Natural killer cell (primary cell): ENCODE data around the gene WHRN. TPM values are rescaled to one million over a fixed set of nuclear protein-coding genes. Genes with fewer than 3 reads are reported as not detected.

Experiments used
- ATAC-seq, 3 donors: fragments of 150-1000 bp in 2 of 3; fragments of 200-7000 bp in 1 of 3; cut with Tn5 transposase; 1 replicate in 1 of 3; 2 replicates in 2 of 3; pipeline ENCODE4 v1.10.0; 2021; ENCODE audit warnings: mild to moderate bottlenecking in 2 of 3, moderate library complexity in 2 of 3
- DNase-seq, 2 donors: peaks; one replicate each; pipeline versions ENCODE4 v3.0.0 to v3.0.0-alpha.2; 2013 to 2021; ENCODE audit warnings: mixed read lengths in 1 of 2
- H3K27ac ChIP-seq: one replicate; pipeline ENCODE4 v1.5.1; 2013; ENCODE audit warnings: mild to moderate bottlenecking, low read length
- H3K27me3 ChIP-seq: one replicate; pipeline ENCODE4 v1.6.1; 2013; ENCODE audit warnings: low read length; ENCODE audit not compliant: control insufficient read depth, insufficient read depth
- H3K36me3 ChIP-seq: one replicate; pipeline ENCODE4 v1.6.1; 2013; ENCODE audit warnings: low read length; ENCODE audit not compliant: control insufficient read depth, insufficient read depth
- H3K4me1 ChIP-seq: one replicate; pipeline ENCODE4 v1.6.1; 2013; ENCODE audit warnings: low read length; ENCODE audit not compliant: control insufficient read depth, insufficient read depth
- H3K4me3 ChIP-seq: one replicate; pipeline ENCODE4 v1.5.1; 2013; ENCODE audit warnings: low read length
- H3K9me3 ChIP-seq: one replicate; pipeline ENCODE4 v1.6.1; 2013; ENCODE audit warnings: low read length; ENCODE audit not compliant: control insufficient read depth, insufficient read depth
- H3K27ac Mint-ChIP-seq, 2 donors: one replicate each; pipeline ENCODE4 v1.8.0; 2022; ENCODE audit warnings: mild to moderate bottlenecking in 2 of 2, mixed read lengths in 2 of 2, moderate library complexity in 1 of 2
- H3K27me3 Mint-ChIP-seq, 2 donors: one replicate each; pipeline ENCODE4 v1.8.0; 2022; ENCODE audit warnings: low read depth in 2 of 2, mixed read lengths in 2 of 2
- H3K36me3 Mint-ChIP-seq: one replicate; pipeline ENCODE4 v1.8.0; 2022; ENCODE audit warnings: mixed read lengths
- H3K4me1 Mint-ChIP-seq, 2 donors: one replicate each; pipeline ENCODE4 v1.8.0; 2022; ENCODE audit warnings: mixed read lengths in 2 of 2
- H3K4me3 Mint-ChIP-seq: one replicate; pipeline ENCODE4 v1.8.0; 2022; ENCODE audit warnings: mild to moderate bottlenecking, moderate library complexity, mixed read lengths
- H3K9me3 Mint-ChIP-seq, 2 donors: one replicate each; pipeline ENCODE4 v1.8.0; 2022; ENCODE audit warnings: mixed read lengths in 2 of 2
- WGBS: methylation state at CpG from one replicate; pipeline ENCODE4 v1.1.7; 2013; ENCODE audit warnings: missing lambda C conversion rate; ENCODE audit not compliant: insufficient coverage; 5-methylcytosine and 5-hydroxymethylcytosine counted together
- intact Hi-C: fragments of 100-400 bp; cut with micrococcal nuclease; formaldehyde crosslinking; loops from one replicate; pipeline ENCODE4 v1.14.2; 2022
- total RNA-seq, 4 donors: library from RNA; stranded (reverse); fragments of 120-200 nt in 1 of 4; gene quantifications; one replicate each; pipeline versions ENCODE4 v1.2.3 to v1.2.4, GENCODE V29; 2013 to 2022
- TF ChIP-seq, protein P1 (sequence below): fragments of 200-600 bp; IDR thresholded peaks from one replicate; pipeline ENCODE4 v1.8.0; 2022; ENCODE audit warnings: antibody characterized with exemption

WHRN gene
- total RNA-seq, 3 donors from 2014 or later (not counting 1 experiment from before 2014, with no cell fraction given): 29.8 to 90.6 (median 36.8) TPM

DNA sequence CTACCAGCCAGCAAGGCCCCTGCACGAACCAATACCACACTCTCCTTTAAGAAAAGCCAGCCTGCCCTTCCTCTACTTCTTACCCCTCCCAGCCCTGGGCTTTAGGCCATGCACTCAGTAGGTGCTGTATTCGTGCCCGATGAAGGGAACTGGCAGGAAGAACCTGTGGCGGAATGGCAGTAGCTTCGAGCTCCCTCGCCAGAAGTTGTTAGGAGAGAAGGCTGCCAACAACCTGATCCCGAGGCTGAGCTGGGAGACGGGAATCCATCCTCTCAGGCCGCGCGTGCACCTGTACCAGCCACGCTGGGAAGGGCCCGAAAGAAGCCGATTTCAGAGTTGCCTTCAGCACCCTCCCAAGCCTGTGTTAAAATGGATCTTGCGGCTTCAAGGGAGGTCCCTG is 72.2 kb downstream of the WHRN start:
- Mint-ChIP-seq H3K27me3 (peaks cover 2 to 7% of the 10 kb centered on the region in 2 donors), H3K4me3 (no peak overlapping the region), H3K4me1 (peaks cover 0 to 4% of the 10 kb centered on the region in 2 donors), H3K36me3 (no peaks in the 10 kb centered on the region), H3K9me3 (no peaks in the 10 kb centered on the region), H3K27ac (no peak overlapping the region)
- Histone ChIP-seq H3K4me1 (no peaks in the 10 kb centered on the region), H3K36me3 (no peaks in the 10 kb centered on the region), H3K27ac (no peak overlapping the region), H3K27me3 (no peaks in the 10 kb centered on the region), H3K4me3 (no peak overlapping the region), H3K9me3 (no peaks in the 10 kb centered on the region)
- 93% methylated on average over 14 of the region's 15 CpGs for WGBS
- intact Hi-C loops: no loop called here
- TF ChIP-seq, protein P1, sequence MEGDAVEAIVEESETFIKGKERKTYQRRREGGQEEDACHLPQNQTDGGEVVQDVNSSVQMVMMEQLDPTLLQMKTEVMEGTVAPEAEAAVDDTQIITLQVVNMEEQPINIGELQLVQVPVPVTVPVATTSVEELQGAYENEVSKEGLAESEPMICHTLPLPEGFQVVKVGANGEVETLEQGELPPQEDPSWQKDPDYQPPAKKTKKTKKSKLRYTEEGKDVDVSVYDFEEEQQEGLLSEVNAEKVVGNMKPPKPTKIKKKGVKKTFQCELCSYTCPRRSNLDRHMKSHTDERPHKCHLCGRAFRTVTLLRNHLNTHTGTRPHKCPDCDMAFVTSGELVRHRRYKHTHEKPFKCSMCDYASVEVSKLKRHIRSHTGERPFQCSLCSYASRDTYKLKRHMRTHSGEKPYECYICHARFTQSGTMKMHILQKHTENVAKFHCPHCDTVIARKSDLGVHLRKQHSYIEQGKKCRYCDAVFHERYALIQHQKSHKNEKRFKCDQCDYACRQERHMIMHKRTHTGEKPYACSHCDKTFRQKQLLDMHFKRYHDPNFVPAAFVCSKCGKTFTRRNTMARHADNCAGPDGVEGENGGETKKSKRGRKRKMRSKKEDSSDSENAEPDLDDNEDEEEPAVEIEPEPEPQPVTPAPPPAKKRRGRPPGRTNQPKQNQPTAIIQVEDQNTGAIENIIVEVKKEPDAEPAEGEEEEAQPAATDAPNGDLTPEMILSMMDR: no peak
- no peak for ATAC-seq
- DNase-seq: no peak

DNA sequence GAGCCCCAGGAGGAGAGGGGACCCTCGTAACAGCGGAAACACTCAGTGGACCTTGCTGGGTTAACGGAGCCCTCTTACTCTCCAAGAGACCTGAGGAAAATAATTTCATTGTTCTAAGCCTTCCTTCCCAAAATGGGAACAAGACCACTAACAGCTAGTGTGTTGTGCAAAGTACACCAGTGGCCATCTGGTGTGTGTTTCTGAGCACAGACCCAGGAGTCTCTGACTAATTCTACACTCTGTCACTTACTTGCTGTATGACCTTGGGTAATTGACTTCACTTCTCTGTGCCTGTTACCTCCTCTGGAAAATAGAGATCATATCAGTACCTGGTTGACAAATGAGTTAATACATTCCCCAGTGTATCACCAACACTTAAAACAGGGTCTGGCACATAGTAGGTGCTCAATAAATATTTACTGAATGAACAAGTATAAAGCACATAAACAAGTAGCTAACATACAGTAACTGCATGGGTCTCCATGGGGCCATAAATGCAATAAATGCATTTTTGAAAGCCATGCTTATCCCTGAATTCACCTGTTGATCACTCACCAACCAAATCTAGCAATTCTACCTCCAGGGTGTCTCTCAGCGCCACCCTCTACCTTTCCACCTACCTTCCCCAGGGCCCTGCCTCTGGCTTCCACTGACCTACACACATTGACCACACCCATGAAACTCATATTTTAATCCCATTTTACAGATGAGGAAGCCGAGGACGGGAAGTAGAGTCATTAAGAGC is 72.8 kb downstream of the WHRN start:
- Histone ChIP-seq H3K9me3 (no peaks in the 10 kb centered on the region), H3K4me3 (no peak overlapping the region), H3K27me3 (no peaks in the 10 kb centered on the region), H3K36me3 (no peaks in the 10 kb centered on the region), H3K27ac (no peak overlapping the region), H3K4me1 (no peaks in the 10 kb centered on the region)
- H3K27ac Mint-ChIP-seq: no peak overlapping the region
- H3K36me3 Mint-ChIP-seq: no peaks in the 10 kb centered on the region
- no peaks in the 10 kb centered on the region for H3K9me3 Mint-ChIP-seq
- H3K27me3 Mint-ChIP-seq: peaks cover 2 to 7% of the 10 kb centered on the region in 2 donors
- H3K4me1 Mint-ChIP-seq: peaks cover 0 to 4% of the 10 kb centered on the region in 2 donors
- ATAC-seq (no peak), DNase-seq (no peak)
- 81% methylated on average over 6 of the region's 6 CpGs for WGBS
- intact Hi-C loops: no loop called here
- TF ChIP-seq, protein P1: no peak
- H3K4me3 Mint-ChIP-seq: no peak overlapping the region

DNA sequence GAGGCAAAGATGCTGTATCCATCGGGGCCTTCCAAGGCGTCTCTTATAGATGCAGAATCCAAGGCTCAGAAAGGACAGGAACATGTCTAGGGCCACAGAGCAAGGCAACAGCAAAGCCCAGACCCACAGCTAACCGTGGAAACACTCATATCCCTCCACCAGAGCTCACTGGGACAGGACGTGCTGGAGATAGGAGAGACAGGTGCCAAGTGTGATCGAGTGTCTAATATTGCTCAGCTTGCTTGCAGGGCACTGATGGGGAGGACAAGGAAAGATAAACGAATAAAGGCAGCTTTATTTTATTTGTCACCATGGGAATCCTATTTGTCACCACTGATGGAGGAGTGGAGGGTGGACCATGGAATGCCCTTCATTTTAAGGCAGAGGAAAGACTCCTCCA is 73.5 kb downstream of the WHRN start:
- DNase-seq (no peak), ATAC-seq (no peak)
- Mint-ChIP-seq H3K4me1 (peaks cover 0 to 4% of the 10 kb centered on the region in 2 donors), H3K9me3 (no peaks in the 10 kb centered on the region), H3K27ac (no peak overlapping the region), H3K27me3 (peaks cover 2 to 7% of the 10 kb centered on the region in 2 donors), H3K36me3 (no peaks in the 10 kb centered on the region), H3K4me3 (no peak overlapping the region)
- H3K27ac ChIP-seq: no peak overlapping the region
- H3K9me3 ChIP-seq: no peaks in the 10 kb centered on the region
- intact Hi-C loops: no loop called here
- WGBS: 93% methylated on average over 6 of the region's 6 CpGs
- no peaks in the 10 kb centered on the region for H3K36me3 ChIP-seq
- TF ChIP-seq, protein P1: no peak
- H3K4me3 ChIP-seq: no peak overlapping the region
- H3K27me3 ChIP-seq: no peaks in the 10 kb centered on the region
- no peaks in the 10 kb centered on the region for H3K4me1 ChIP-seq

DNA sequence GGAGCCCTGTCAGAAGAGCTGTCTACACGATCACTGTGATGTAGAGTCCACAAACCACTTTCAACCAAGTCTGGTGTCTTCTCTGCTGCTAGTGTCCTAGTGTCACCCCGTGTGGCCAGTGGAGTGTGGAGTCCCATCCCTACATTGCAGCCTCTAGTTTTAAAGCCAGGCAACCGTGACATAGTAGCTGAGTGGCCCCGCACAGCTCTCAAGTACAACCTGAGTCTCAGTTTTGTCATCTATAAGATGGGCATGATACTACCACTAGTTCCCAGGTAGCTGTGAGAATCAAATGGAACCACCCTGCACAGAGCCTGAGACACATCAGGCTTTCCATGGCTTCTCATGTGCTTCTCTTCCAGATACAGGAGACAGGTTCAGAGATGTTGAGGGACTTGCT is 74.3 kb downstream of the WHRN start:
- intact Hi-C loops: no loop called here
- no peaks in the 10 kb centered on the region for H3K9me3 ChIP-seq
- H3K4me1 ChIP-seq: no peaks in the 10 kb centered on the region
- Mint-ChIP-seq H3K4me1 (peaks cover 0 to 4% of the 10 kb centered on the region in 2 donors), H3K4me3 (no peak overlapping the region), H3K9me3 (no peaks in the 10 kb centered on the region), H3K27ac (no peak overlapping the region), H3K27me3 (peaks cover 2 to 7% of the 10 kb centered on the region in 2 donors), H3K36me3 (no peaks in the 10 kb centered on the region)
- H3K27ac ChIP-seq: no peak overlapping the region
- no peak overlapping the region for H3K4me3 ChIP-seq
- 84% methylated on average over 4 of the region's 4 CpGs for WGBS
- TF ChIP-seq, protein P1: no peak
- H3K36me3 ChIP-seq: no peaks in the 10 kb centered on the region
- DNase-seq (no peak), ATAC-seq (no peak)
- H3K27me3 ChIP-seq: no peaks in the 10 kb centered on the region
